ENCODE results near the gene PCDH19. TPM values are rescaled to one million over a fixed set of nuclear protein-coding genes. Genes with fewer than 3 reads are reported as not detected.

PCDH19 gene
- total and polyA plus RNA-seq, 2 experiments from 2014 or later: 1.8 to 3.6 TPM

- 35% methylated on average over 2 of the region's 2 CpGs for WGBS (ENCODE audit: low lambda C conversion rate, missing lambda C conversion rate)
- H3K9me3 ChIP-seq (ENCODE audit: low read depth): no peaks in the 10 kb centered on the region
Measured at GRCh38 chrX:100319716-100320115, 90.4 kb downstream of the PCDH19 start.

GRCh38 chrX:100316987-100317386, 93.1 kb downstream of the PCDH19 start:
- Histone ChIP-seq H3K27ac (no peak overlapping the region), H4K20me1 (ENCODE audit: insufficient read depth, poor library complexity, severe bottlenecking) (no peaks in the 10 kb centered on the region), H3K9me3 (ENCODE audit: low read depth) (no peaks in the 10 kb centered on the region), H3K4me2 (no peak overlapping the region), H3K36me3 (replicated peaks; ENCODE audit: insufficient read depth, low read depth) (no peaks in the 10 kb centered on the region), H3K79me2 (no peaks in the 10 kb centered on the region), H3K9me2 (replicated peaks; ENCODE audit: insufficient read depth) (no peaks in the 10 kb centered on the region), H2AFZ (no peak overlapping the region), H3K4me3 (no peak overlapping the region), H3K27me3 (no peaks in the 10 kb centered on the region), H3K4me1 (ENCODE audit: insufficient read depth) (no peaks in the 10 kb centered on the region)
- WGBS (ENCODE audit: low lambda C conversion rate, missing lambda C conversion rate): 75% methylated on average over 3 of the region's 3 CpGs
- no peak for DNase-seq (ENCODE audit: low spot score)
- no peak for TF ChIP-seq EZH2 (IDR thresholded peaks at IDR 0.05; ENCODE audit: borderline replicate concordance)
- no peak for TF ChIP-seq EZH2phosphoT487 (IDR thresholded peaks at IDR 0.05; ENCODE audit: low read depth, severe bottlenecking, unreplicated experiment)
- TF ChIP-seq CTCF (IDR thresholded peaks at IDR 0.05; ENCODE audit: poor library complexity): no peak

More at GRCh38 chrX:100319716-100320115, 90.4 kb downstream of the PCDH19 start:
- DNase-seq (ENCODE audit: low spot score): no peak
- H3K4me3 ChIP-seq: no peak overlapping the region
- no peak overlapping the region for H2AFZ ChIP-seq
- no peaks in the 10 kb centered on the region for H3K27me3 ChIP-seq
- H3K79me2 ChIP-seq: no peaks in the 10 kb centered on the region
- H3K4me2 ChIP-seq: no peak overlapping the region
- no peaks in the 10 kb centered on the region for H3K4me1 ChIP-seq (ENCODE audit: insufficient read depth)
- TF ChIP-seq EZH2 (IDR thresholded peaks at IDR 0.05; ENCODE audit: borderline replicate concordance): no peak
- TF ChIP-seq CTCF (IDR thresholded peaks at IDR 0.05; ENCODE audit: poor library complexity): no peak
- TF ChIP-seq EZH2phosphoT487 (IDR thresholded peaks at IDR 0.05; ENCODE audit: low read depth, severe bottlenecking, unreplicated experiment): no peak
- H3K9me2 ChIP-seq (replicated peaks; ENCODE audit: insufficient read depth): no peaks in the 10 kb centered on the region
- no peak overlapping the region for H3K27ac ChIP-seq
- no peaks in the 10 kb centered on the region for H4K20me1 ChIP-seq (ENCODE audit: insufficient read depth, poor library complexity, severe bottlenecking)
- no peaks in the 10 kb centered on the region for H3K36me3 ChIP-seq (replicated peaks; ENCODE audit: insufficient read depth, low read depth)

DNA sequence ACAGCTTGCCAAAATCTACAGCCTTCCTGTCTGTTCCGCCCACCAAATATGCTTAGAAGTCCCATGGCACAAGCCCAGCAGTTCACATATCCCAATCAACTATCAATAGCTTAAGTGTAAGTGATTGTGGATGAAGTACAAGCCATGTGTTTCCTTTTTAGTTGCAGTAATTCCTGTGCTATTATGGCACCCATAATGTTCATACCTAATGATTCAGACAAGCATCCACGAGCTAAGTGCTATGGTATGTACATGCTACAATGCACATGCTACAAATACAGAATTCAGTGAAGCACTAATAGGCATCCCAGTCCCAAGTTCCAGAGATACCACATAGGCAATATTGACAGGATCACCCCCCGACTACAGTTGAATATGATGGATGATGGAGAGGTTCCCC, 94.5 kb downstream of the PCDH19 start:
- Histone ChIP-seq H3K9me2 (replicated peaks; ENCODE audit: insufficient read depth) (no peaks in the 10 kb centered on the region), H3K79me2 (no peaks in the 10 kb centered on the region), H3K9me3 (ENCODE audit: low read depth) (no peaks in the 10 kb centered on the region), H3K4me2 (no peak overlapping the region), H3K27ac (no peak overlapping the region), H2AFZ (no peak overlapping the region), H3K4me3 (no peak overlapping the region), H3K27me3 (no peaks in the 10 kb centered on the region), H3K4me1 (ENCODE audit: insufficient read depth) (no peaks in the 10 kb centered on the region), H4K20me1 (ENCODE audit: insufficient read depth, poor library complexity, severe bottlenecking) (no peaks in the 10 kb centered on the region), H3K36me3 (replicated peaks; ENCODE audit: insufficient read depth, low read depth) (no peaks in the 10 kb centered on the region)
- 71% methylated on average over 3 of the region's 3 CpGs for WGBS (ENCODE audit: low lambda C conversion rate, missing lambda C conversion rate)
- TF ChIP-seq CTCF (IDR thresholded peaks at IDR 0.05; ENCODE audit: poor library complexity): no peak
- TF ChIP-seq EZH2 (IDR thresholded peaks at IDR 0.05; ENCODE audit: borderline replicate concordance): no peak
- no peak for DNase-seq (ENCODE audit: low spot score)

- DNase-seq (ENCODE audit: low spot score): no peak
- TF ChIP-seq EZH2 (IDR thresholded peaks at IDR 0.05; ENCODE audit: borderline replicate concordance) (no peak), EZH2phosphoT487 (IDR thresholded peaks at IDR 0.05; ENCODE audit: low read depth, severe bottlenecking, unreplicated experiment) (no peak), CTCF (IDR thresholded peaks at IDR 0.05; ENCODE audit: poor library complexity) (no peak)
- Histone ChIP-seq H3K36me3 (replicated peaks; ENCODE audit: insufficient read depth, low read depth) (no peaks in the 10 kb centered on the region), H3K27me3 (no peaks in the 10 kb centered on the region), H3K27ac (no peak overlapping the region), H3K79me2 (no peaks in the 10 kb centered on the region), H3K4me2 (no peak overlapping the region), H3K9me3 (ENCODE audit: low read depth) (no peaks in the 10 kb centered on the region), H2AFZ (no peak overlapping the region), H3K4me1 (ENCODE audit: insufficient read depth) (no peaks in the 10 kb centered on the region), H3K4me3 (no peak overlapping the region), H3K9me2 (replicated peaks; ENCODE audit: insufficient read depth) (no peaks in the 10 kb centered on the region), H4K20me1 (ENCODE audit: insufficient read depth, poor library complexity, severe bottlenecking) (no peaks in the 10 kb centered on the region)
- WGBS (ENCODE audit: low lambda C conversion rate, missing lambda C conversion rate): 65% methylated on average over 2 of the region's 2 CpGs
Measured at GRCh38 chrX:100299559-100299958, 110.5 kb downstream of the PCDH19 start.
